ENCODE measurements around the gene LRRC72. TPM values are rescaled to one million over a fixed set of nuclear protein-coding genes. Genes with fewer than 3 reads are reported as not detected.

LRRC72 gene
- total RNA-seq, 1 experiment from 2014 or later: not detected

DNA sequence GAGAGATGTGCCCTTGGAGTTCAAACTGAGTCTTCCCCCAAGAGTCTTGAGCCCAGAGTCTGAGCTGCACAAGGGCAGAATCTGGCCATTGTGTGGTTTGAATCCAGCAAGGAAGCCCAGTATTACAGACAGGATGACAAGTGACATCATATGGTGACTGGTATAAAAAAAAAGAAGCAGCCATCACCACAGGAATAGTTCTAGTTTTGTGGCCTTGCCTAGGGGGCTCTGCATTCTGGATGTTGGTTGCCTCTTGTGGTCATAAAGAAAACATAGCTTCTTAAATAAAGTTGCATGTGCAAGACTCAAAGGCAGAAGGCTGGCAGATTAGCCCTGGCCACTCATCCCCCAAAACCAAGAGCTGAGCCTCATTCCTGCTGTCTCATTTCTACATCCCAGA lies 16.8 kb upstream of the LRRC72 start:
- H3K27ac Mint-ChIP-seq (ENCODE audit: low read depth, unreplicated experiment): no peak overlapping the region
- POLR2A ChIA-PET: no interaction called here
- no peak for DNase-seq (ENCODE audit: unreplicated experiment)
- H3K36me3 Mint-ChIP-seq (ENCODE audit: insufficient read depth, unreplicated experiment): no peaks in the 10 kb centered on the region
- no peaks in the 10 kb centered on the region for H3K9me3 Mint-ChIP-seq (ENCODE audit: unreplicated experiment)
- BruUV-seq (replicated peaks): no TSS peak
- intact Hi-C loops (cut with micrococcal nuclease): no loop called here
- no peak overlapping the region for H3K4me3 Mint-ChIP-seq (ENCODE audit: unreplicated experiment)
- TF ChIP-seq, protein P1, sequence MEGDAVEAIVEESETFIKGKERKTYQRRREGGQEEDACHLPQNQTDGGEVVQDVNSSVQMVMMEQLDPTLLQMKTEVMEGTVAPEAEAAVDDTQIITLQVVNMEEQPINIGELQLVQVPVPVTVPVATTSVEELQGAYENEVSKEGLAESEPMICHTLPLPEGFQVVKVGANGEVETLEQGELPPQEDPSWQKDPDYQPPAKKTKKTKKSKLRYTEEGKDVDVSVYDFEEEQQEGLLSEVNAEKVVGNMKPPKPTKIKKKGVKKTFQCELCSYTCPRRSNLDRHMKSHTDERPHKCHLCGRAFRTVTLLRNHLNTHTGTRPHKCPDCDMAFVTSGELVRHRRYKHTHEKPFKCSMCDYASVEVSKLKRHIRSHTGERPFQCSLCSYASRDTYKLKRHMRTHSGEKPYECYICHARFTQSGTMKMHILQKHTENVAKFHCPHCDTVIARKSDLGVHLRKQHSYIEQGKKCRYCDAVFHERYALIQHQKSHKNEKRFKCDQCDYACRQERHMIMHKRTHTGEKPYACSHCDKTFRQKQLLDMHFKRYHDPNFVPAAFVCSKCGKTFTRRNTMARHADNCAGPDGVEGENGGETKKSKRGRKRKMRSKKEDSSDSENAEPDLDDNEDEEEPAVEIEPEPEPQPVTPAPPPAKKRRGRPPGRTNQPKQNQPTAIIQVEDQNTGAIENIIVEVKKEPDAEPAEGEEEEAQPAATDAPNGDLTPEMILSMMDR (IDR thresholded peaks at IDR 0.05; ENCODE audit: unreplicated experiment): no peak
- H3K4me1 Mint-ChIP-seq (ENCODE audit: insufficient read depth, unreplicated experiment): no peaks in the 10 kb centered on the region
- no peaks in the 10 kb centered on the region for H3K27me3 Mint-ChIP-seq (ENCODE audit: insufficient read depth, unreplicated experiment)
- CTCF ChIA-PET: interaction anchor here (0.7 kb wide), 2 partner anchors 55 to 79 kb away, joined by 3 read pairs; no protein-coding TSS in a partner anchor

DNA sequence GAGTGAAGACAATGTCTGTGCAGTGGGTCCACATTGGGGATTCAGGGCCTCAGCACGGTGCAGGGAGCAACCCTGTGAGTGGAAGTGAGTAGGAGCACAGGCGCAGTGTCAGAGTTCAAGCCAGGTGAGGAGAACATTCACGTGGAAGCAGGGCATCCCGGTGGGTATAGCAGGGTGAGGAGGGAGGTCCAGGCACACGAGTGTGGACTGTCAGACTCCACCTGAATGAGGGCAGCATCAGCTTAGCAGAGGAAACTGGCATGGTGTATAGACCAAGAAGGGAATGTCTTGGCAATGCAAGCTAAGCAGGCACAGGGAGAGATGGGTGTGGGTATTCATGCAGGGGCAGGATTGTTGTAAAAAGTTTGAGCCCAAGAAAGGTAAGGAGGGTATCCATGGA lies 15.3 kb upstream of the LRRC72 start:
- H3K4me3 Mint-ChIP-seq (ENCODE audit: unreplicated experiment): no peak overlapping the region
- ChIA-PET CTCF (interaction anchor here (0.7 kb wide), 1 partner anchor 545 kb away, joined by 3 read pairs; no protein-coding TSS in a partner anchor), POLR2A (no interaction called here)
- no peaks in the 10 kb centered on the region for H3K9me3 Mint-ChIP-seq (ENCODE audit: unreplicated experiment)
- no peaks in the 10 kb centered on the region for H3K27me3 Mint-ChIP-seq (ENCODE audit: insufficient read depth, unreplicated experiment)
- no peak for DNase-seq (ENCODE audit: unreplicated experiment)
- TF ChIP-seq, protein P1 (IDR thresholded peaks at IDR 0.05; ENCODE audit: unreplicated experiment): no peak
- no peak overlapping the region for H3K27ac Mint-ChIP-seq (ENCODE audit: low read depth, unreplicated experiment)
- BruUV-seq (replicated peaks): no TSS peak
- intact Hi-C loops (cut with micrococcal nuclease): no loop called here
- no peaks in the 10 kb centered on the region for H3K4me1 Mint-ChIP-seq (ENCODE audit: insufficient read depth, unreplicated experiment)
- H3K36me3 Mint-ChIP-seq (ENCODE audit: insufficient read depth, unreplicated experiment): no peaks in the 10 kb centered on the region

DNA sequence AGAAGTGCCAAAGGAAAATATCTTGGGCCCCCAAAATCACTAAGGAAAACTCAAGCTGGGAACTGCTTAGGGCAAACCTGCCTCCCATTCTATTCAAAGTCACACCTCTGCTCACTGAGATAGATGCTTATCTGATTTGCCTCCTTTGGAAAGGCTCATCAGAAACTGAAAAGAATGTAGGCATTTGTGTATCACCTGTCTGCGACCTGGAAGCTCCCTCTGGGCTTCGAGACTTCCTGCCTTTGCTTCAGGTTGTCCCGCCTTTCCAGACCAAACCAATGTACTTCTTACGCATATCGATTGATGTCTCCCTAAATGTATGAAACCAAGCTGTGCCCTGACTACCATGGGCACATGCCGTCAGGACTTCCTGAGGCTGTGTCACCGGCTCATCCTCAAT lies 14.5 kb upstream of the LRRC72 start:
- Mint-ChIP-seq H3K36me3 (ENCODE audit: insufficient read depth, unreplicated experiment) (no peaks in the 10 kb centered on the region), H3K4me1 (ENCODE audit: insufficient read depth, unreplicated experiment) (no peaks in the 10 kb centered on the region), H3K27me3 (ENCODE audit: insufficient read depth, unreplicated experiment) (no peaks in the 10 kb centered on the region), H3K4me3 (ENCODE audit: unreplicated experiment) (no peak overlapping the region), H3K27ac (ENCODE audit: low read depth, unreplicated experiment) (no peak overlapping the region), H3K9me3 (ENCODE audit: unreplicated experiment) (no peaks in the 10 kb centered on the region)
- no TSS peak for BruUV-seq (replicated peaks)
- intact Hi-C loops (cut with micrococcal nuclease): no loop called here
- ChIA-PET POLR2A (no interaction called here), CTCF (no interaction called here)
- DNase-seq (ENCODE audit: unreplicated experiment): no peak
- TF ChIP-seq, protein P1 (IDR thresholded peaks at IDR 0.05; ENCODE audit: unreplicated experiment): no peak

DNA sequence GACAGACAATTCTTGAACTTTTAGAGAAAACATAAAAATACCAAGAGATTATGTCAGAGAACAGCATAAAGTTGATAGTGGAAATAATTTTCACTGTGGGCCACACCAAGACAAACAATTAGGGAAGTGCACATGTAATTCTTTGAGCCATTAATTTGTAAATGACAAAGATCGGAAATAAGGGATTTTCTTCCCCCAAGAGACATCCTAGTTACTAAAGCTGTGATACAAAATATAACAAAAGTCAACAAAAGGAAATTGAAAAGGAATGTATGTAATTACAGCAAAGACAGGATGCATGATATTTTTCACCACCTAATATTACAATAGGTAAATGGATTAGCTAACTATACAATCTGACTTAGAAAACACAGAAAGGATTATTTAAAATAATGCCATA lies 12.4 kb upstream of the LRRC72 start:
- intact Hi-C loops (cut with micrococcal nuclease): no loop called here
- Mint-ChIP-seq H3K27ac (ENCODE audit: low read depth, unreplicated experiment) (no peak overlapping the region), H3K27me3 (ENCODE audit: insufficient read depth, unreplicated experiment) (no peaks in the 10 kb centered on the region), H3K36me3 (ENCODE audit: insufficient read depth, unreplicated experiment) (no peaks in the 10 kb centered on the region), H3K4me1 (ENCODE audit: insufficient read depth, unreplicated experiment) (no peaks in the 10 kb centered on the region), H3K9me3 (ENCODE audit: unreplicated experiment) (no peaks in the 10 kb centered on the region), H3K4me3 (ENCODE audit: unreplicated experiment) (no peak overlapping the region)
- POLR2A ChIA-PET: no interaction called here
- TF ChIP-seq, protein P1 (IDR thresholded peaks at IDR 0.05; ENCODE audit: unreplicated experiment): no peak
- BruUV-seq (replicated peaks): no TSS peak
- CTCF ChIA-PET: no interaction called here
- DNase-seq (ENCODE audit: unreplicated experiment): no peak

Data from MCF 10A (cell line).